Measurements from ENCODE around the gene ALDOB.

- no peak for TF ChIP-seq ZNF565 (CRISPR knock-in tag; conservative IDR thresholded peaks at IDR 0.05; ENCODE audit: low read depth)
- no peak for TF ChIP-seq BACH2 (CRISPR knock-in tag; IDR thresholded peaks at IDR 0.05; ENCODE audit: borderline replicate concordance)
- no peak for TF ChIP-seq CREB5 (CRISPR knock-in tag; IDR thresholded peaks at IDR 0.05; ENCODE audit: low read depth)
- no peak for TF ChIP-seq PPARA (CRISPR knock-in tag; IDR thresholded peaks at IDR 0.05; ENCODE audit: borderline replicate concordance)
These were observed 53.7 kb downstream of the ALDOB start for GRCh38 chr9:101381833-101382342.
